K562 (cell line): Measurements from ENCODE around the gene CYP4F3. TPM values are rescaled to one million over a fixed set of nuclear protein-coding genes. Genes with fewer than 3 reads are reported as not detected.

ENCODE experiments used
- ATAC-seq: fragments of 200-7000 bp; cut with Tn5 transposase; 3 replicates; pipeline ENCODE4 v1.9.1; 2020; ENCODE audit warnings: moderate library complexity
- BruUV-seq: library from RNA; stranded (reverse); fragments of 400-500 nt; replicated peaks from 2 replicates; lab custom pipeline; 2021; lab: Mats Ljungman, UMichigan
- CTCF ChIA-PET: fragments of 300-600 bp; formaldehyde crosslinking; extraction: SDS; loops from one replicate; lab custom pipeline; 2021; ENCODE audit warnings: low intra/inter-chr PET ratio; lab: Yijun Ruan, JAX
- POLR2A ChIA-PET: fragments of 300-600, 350-650 bp; sonication (Branson Sonifier 250); formaldehyde crosslinking; extraction: SDS; loops from one replicate; lab custom pipeline; 2021; ENCODE audit warnings: antibody characterized with exemption, inconsistent platforms; lab: Yijun Ruan, JAX
- DNase-seq, 4 experiments: peaks; one replicate each; pipeline versions ENCODE4 v3.0.0 to v3.0.0-alpha.2; 2011 to 2018; ENCODE audit warnings: low spot score in 3 of 4, mixed read lengths in 3 of 4; ENCODE audit errors: extremely low read depth in 1 of 4
- FAIRE-seq: peaks from 2 replicates; lab custom pipeline; 2011; peaks lifted over from hg19 to GRCh38; lab: Jason Lieb, UNC
- H2AFZ ChIP-seq: 2 replicates; pipeline ENCODE4 v1.6.0; 2011; ENCODE audit warnings: low read depth, low read length, control low read depth, inconsistent platforms
- H3K27ac ChIP-seq: fragments of 200-600 bp; 3 replicates; pipeline ENCODE4 v1.8.0; 2011; ENCODE audit warnings: low read depth, mild to moderate bottlenecking, control low read depth, inconsistent platforms, low read length, moderate library complexity, mixed read lengths; ENCODE audit errors: extremely low read depth
- H3K27me3 ChIP-seq, 2 experiments: fragments of 300-600 bp in 1 of 2; 2 replicates in 1 of 2; 3 replicates in 1 of 2; pipeline versions ENCODE4 v1.6.0 to v1.8.0; 2011; ENCODE audit warnings: inconsistent platforms in 2 of 2, low read length in 2 of 2, mild to moderate bottlenecking in 1 of 2, mixed read lengths in 1 of 2, moderate library complexity in 1 of 2; ENCODE audit not compliant: control insufficient read depth in 2 of 2, insufficient read depth in 2 of 2
- H3K36me3 ChIP-seq: fragments of 300-600 bp; 3 replicates; pipeline ENCODE4 v1.8.0; 2011; ENCODE audit warnings: mild to moderate bottlenecking, low read length, inconsistent platforms; ENCODE audit not compliant: control insufficient read depth, insufficient read depth
- H3K4me1 ChIP-seq, 2 experiments: fragments of 200-600 bp in 1 of 2; replicated peaks in 1 of 2; 2 replicates in 1 of 2; 3 replicates in 1 of 2; pipeline versions ENCODE4 v1.5.1 to v1.8.0; 2011; ENCODE audit warnings: inconsistent platforms in 2 of 2, low read length in 2 of 2, mild to moderate bottlenecking in 1 of 2, mixed read lengths in 1 of 2, moderate library complexity in 1 of 2; ENCODE audit not compliant: control insufficient read depth in 2 of 2, insufficient read depth in 2 of 2
- H3K4me2 ChIP-seq: 2 replicates; pipeline ENCODE4 v1.6.1; 2011; ENCODE audit warnings: low read length, control low read depth, inconsistent platforms, mixed read lengths; ENCODE audit not compliant: insufficient read depth
- H3K4me3 ChIP-seq: fragments of 200-600 bp; sonication (generic), shearing (Covaris generic); 2 replicates; pipeline ENCODE4 v1.5.1; 2016; ENCODE audit warnings: control low read depth, inconsistent platforms
- H3K79me2 ChIP-seq: fragments of 200-600 bp; 3 replicates; pipeline ENCODE4 v1.8.0; 2011; ENCODE audit warnings: low read length, inconsistent platforms; ENCODE audit not compliant: control insufficient read depth, insufficient read depth
- H3K9ac ChIP-seq, 2 experiments: 2 replicates each; pipeline versions ENCODE4 v1.6.0 to v1.6.1; 2011; ENCODE audit warnings: low read depth in 2 of 2, low read length in 2 of 2, control low read depth in 1 of 2, inconsistent platforms in 1 of 2, mild to moderate bottlenecking in 1 of 2, mixed read lengths in 1 of 2; ENCODE audit not compliant: insufficient read depth in 1 of 2
- H3K9me1 ChIP-seq: one replicate; pipeline ENCODE4 v1.6.0; 2011; ENCODE audit warnings: inconsistent platforms, mild to moderate bottlenecking, low read length, moderate library complexity; ENCODE audit not compliant: control insufficient read depth, insufficient read depth
- H3K9me3 ChIP-seq: replicated peaks from 2 replicates; pipeline ENCODE4 v1.5.1; 2011; ENCODE audit warnings: low read depth, low read length, inconsistent platforms; ENCODE audit not compliant: control insufficient read depth, insufficient read depth
- H4K20me1 ChIP-seq: replicated peaks from 2 replicates; pipeline ENCODE4 v1.6.1; 2011; ENCODE audit warnings: low read length, inconsistent platforms, mixed read lengths; ENCODE audit not compliant: control insufficient read depth, insufficient read depth
- PHTF2 ChIP-seq: fragments of 250-450 bp; sonication (Bioruptor Pico); IDR thresholded peaks from 2 replicates; pipeline ENCODE4 v1.5.0; 2021; ENCODE audit warnings: mild to moderate bottlenecking
- PRDM10 ChIP-seq: fragments of 450-650 bp; IDR thresholded peaks from 2 replicates; pipeline ENCODE4 v1.6.1; 2018; ENCODE audit not compliant: partially characterized antibody
- RBM25 ChIP-seq: fragments of 200-400 bp; formaldehyde crosslinking; IDR thresholded peaks from 2 replicates; pipeline ENCODE4 v1.6.1; 2018; ENCODE audit warnings: low read length, low read depth, moderate library complexity; ENCODE audit not compliant: severe bottlenecking
- WGBS: fragments of 100-300 bp; shearing (Covaris generic); methylation state at CpG from one replicate; pipeline ENCODE4 v1.1.6; 2016; ENCODE audit warnings: low coverage, mixed read lengths; ENCODE audit not compliant: insufficient coverage; ENCODE audit errors: missing lambda C conversion rate; 5-methylcytosine and 5-hydroxymethylcytosine counted together
- in situ Hi-C: fragments of 300-500 bp; cut with MboI; formaldehyde crosslinking; loops from 4 replicates; pipeline ENCODE4 v1.15.0; 2018; ENCODE audit warnings: inconsistent platforms, mixed read lengths
- intact Hi-C: fragments of 100-400 bp; cut with micrococcal nuclease; formaldehyde crosslinking; loops from 2 replicates; pipeline ENCODE4 v1.14.2; 2022
- polyA plus RNA-seq, 8 experiments: library from polyadenylated mRNA; depleted of rRNA in 4 of 8; stranded (reverse) in 5 of 8; unstranded in 3 of 8; fragments of >200 nt; fragmentation: Nextera tagmentation in 2 of 8; fragmentation: Illumina TruSeq in 1 of 8; extraction: Ambion mirVana in 2 of 8; extraction: Trizol in 1 of 8; gene quantifications; 2 replicates each; pipeline versions ENCODE4 v1.2.1 to v1.2.3, GENCODE V29; 2011 to 2014; ENCODE audit warnings: inconsistent platforms in 1 of 8, missing spikeins in 1 of 8
- total RNA-seq, 7 experiments: library from RNA; depleted of rRNA in 6 of 7; stranded (reverse); fragments of >200 nt in 6 of 7; fragmentation: Illumina TruSeq in 2 of 7; extraction: Trizol in 2 of 7; gene quantifications; 2 replicates each; pipeline versions ENCODE4 v1.2.1 to v1.2.3, GENCODE V29; 2011 to 2021; ENCODE audit warnings: low replicate concordance in 1 of 7

The CYP4F3 gene
- total and polyA plus RNA-seq, 9 of the 15 experiments (the other 6 are each of a cell fraction or from before 2014, with no cell fraction given): 0.01 to 0.40 (median 0.16) TPM; not detected in 6

GRCh38 chr19:15644816-15645215 lies 4.1 kb downstream of the CYP4F3 start:
- 0% methylated on average over 3 of the region's 3 CpGs for WGBS
- Histone ChIP-seq H3K36me3 (no peaks in the 10 kb centered on the region), H3K4me2 (no peak overlapping the region), H2AFZ (no peak overlapping the region), H3K27me3 (peaks cover 0 to 18% of the 10 kb centered on the region in 2 experiments; a peak in 2 of 5 replicates)
- ATAC-seq (no peak), FAIRE-seq (no peak)
- in situ Hi-C loops: no loop called here
- TF ChIP-seq PHTF2 (CRISPR knock-in tag): no peak
- peak; percentile 50 for TF ChIP-seq RBM25
- TF ChIP-seq, all 486 proteins: peak for 1
- CTCF ChIA-PET: no interaction called here
- intact Hi-C loops: no loop called here
- Histone ChIP-seq H3K79me2 (no peaks in the 10 kb centered on the region), H3K9ac (no peak overlapping the region), H3K9me3 (no peaks in the 10 kb centered on the region), H3K4me1 (peaks cover 6 to 20% of the 10 kb centered on the region in 2 experiments; a peak in 4 of 5 replicates), H3K9me1 (peaks cover 3% of the 10 kb centered on the region), H3K27ac (no peak overlapping the region), H4K20me1 (no peaks in the 10 kb centered on the region; the same call in 1 of the 2 replicates), H3K4me3 (no peak overlapping the region)
- no TSS peak for BruUV-seq
- POLR2A ChIA-PET: interaction anchor here (0.6 kb wide), 2 partner anchors 57 to 532 kb away, joined by 3 read pairs; no protein-coding TSS in a partner anchor
- DNase-seq: no peak

- no peak for ATAC-seq
- TF ChIP-seq PRDM10: no peak
- CTCF ChIA-PET: interaction anchor here (0.6 kb wide), 1 partner anchor 267 kb away, joined by 3 read pairs; no protein-coding TSS in a partner anchor
- Histone ChIP-seq H3K27ac (no peak overlapping the region), H3K4me1 (no peaks in the 10 kb centered on the region), H3K9me1 (no peaks in the 10 kb centered on the region), H3K36me3 (no peaks in the 10 kb centered on the region), H2AFZ (no peak overlapping the region), H3K79me2 (no peaks in the 10 kb centered on the region), H3K9ac (no peak overlapping the region), H3K4me3 (no peak overlapping the region), H4K20me1 (no peaks in the 10 kb centered on the region; the same call in 1 of the 2 replicates), H3K4me2 (no peak overlapping the region), H3K27me3 (peaks cover 0 to 18% of the 10 kb centered on the region in 2 experiments; a peak in 2 of 5 replicates), H3K9me3 (no peaks in the 10 kb centered on the region)
- no TSS peak for BruUV-seq
- 0% methylated on average over 2 of the region's 2 CpGs for WGBS
- in situ Hi-C loops: no loop called here
- POLR2A ChIA-PET: interaction anchor here (1.8 kb wide), 1 partner anchor 10 kb away, joined by 4 read pairs; no protein-coding TSS in a partner anchor
- intact Hi-C loops: no loop called here
- DNase-seq: no peak
- no peak for FAIRE-seq
These were observed 8.8 kb downstream of the CYP4F3 start for GRCh38 chr19:15649526-15649925.
